ENCODE results near the gene SOD3. TPM values are rescaled to one million over a fixed set of nuclear protein-coding genes. Genes with fewer than 3 reads are reported as not detected.

SOD3 gene
- total and polyA plus RNA-seq, 2 of the 8 experiments (the other 6 are each of a cell fraction or from before 2014, with no cell fraction given) = 4.9 TPM

GRCh38 chr4:24843096-24843495, 47.7 kb downstream of the SOD3 start:
- ChIA-PET POLR2A (ENCODE audit: partially characterized antibody) (interaction anchor here (0.6 kb wide), 1 partner anchor 212 kb away, joined by 3 read pairs; no protein-coding TSS in a partner anchor), CTCF (ENCODE audit: partially characterized antibody) (interaction anchor here (1.0 to 1.2 kb wide), 2 partner anchors 72 to 82 kb away, joined by 3 to 4 read pairs; no protein-coding TSS in a partner anchor)
- Histone ChIP-seq H3K14ac (ENCODE audit: insufficient read length) (no peak overlapping the region), H3K4me1 (replicated peaks in 1 of 4; ENCODE audit: control insufficient read depth in 3 of 4, insufficient read depth in 4 of 4, low read length in 3 of 4) (0 out of 7 replicates have a peak, but pooled peaks cover 0 to 5% (median under 1%) of the 10 kb centered on the region in 4 experiments), H3K56ac (replicated peaks; ENCODE audit: insufficient read length, low read depth, low read length) (no peak overlapping the region), H2BK20ac (ENCODE audit: low read length) (no peak overlapping the region), H3K4me3 (ENCODE audit: extremely low read depth in 1 of 4, insufficient read depth in 2 of 4, low read depth in 3 of 4, low read length in 4 of 4) (no peak overlapping the region), H3K9me3 (ENCODE audit: insufficient read depth in 2 of 2, low read depth in 1 of 2, low read length in 1 of 2) (no peaks in the 10 kb centered on the region), H3K23ac (ENCODE audit: insufficient read length) (no peak overlapping the region), H3K36me3 (ENCODE audit: control insufficient read depth in 2 of 4, insufficient read depth in 4 of 4, low read length in 3 of 4) (no peaks in the 10 kb centered on the region), H3K23me2 (ENCODE audit: low read depth, low read length) (no peaks in the 10 kb centered on the region), H4K8ac (ENCODE audit: extremely low read depth, insufficient read depth, low read length) (no peak overlapping the region), H2BK15ac (ENCODE audit: low read length) (no peak overlapping the region), H2AK5ac (ENCODE audit: low read depth, low read length) (no peak overlapping the region), H2AFZ (ENCODE audit: low read length) (no peak overlapping the region), H2BK5ac (ENCODE audit: low read depth, low read length) (no peak overlapping the region), H3K18ac (ENCODE audit: extremely low read depth, low read length) (no peak overlapping the region), H2BK12ac (ENCODE audit: low read depth, low read length) (no peak overlapping the region), H3K27ac (ENCODE audit: low read depth, low read length) (no peak overlapping the region), H3K4me2 (ENCODE audit: insufficient read depth in 1 of 2, low read depth in 2 of 2, low read length in 2 of 2) (no peak overlapping the region), H2BK120ac (replicated peaks; ENCODE audit: low read depth, low read length) (no peak overlapping the region), H4K91ac (replicated peaks; ENCODE audit: insufficient read length, low read length) (no peak overlapping the region), H3K79me2 (ENCODE audit: control insufficient read depth in 1 of 2, insufficient read depth in 2 of 2, low read length in 2 of 2) (no peaks in the 10 kb centered on the region), H3K27me3 (replicated peaks in 1 of 4; ENCODE audit: control insufficient read depth in 3 of 4, extremely low read depth in 1 of 4, insufficient read depth in 3 of 4, low read length in 3 of 4) (no peaks in the 10 kb centered on the region), H3K9ac (replicated peaks in 1 of 4; ENCODE audit: extremely low read depth in 1 of 4, low read depth in 3 of 4, low read length in 3 of 4) (no peak overlapping the region), H4K20me1 (replicated peaks in 1 of 2; ENCODE audit: control insufficient read depth in 1 of 2, insufficient read depth in 2 of 2, low read length in 2 of 2) (no peaks in the 10 kb centered on the region), H4K5ac (ENCODE audit: insufficient read length, low read depth, low read length) (no peak overlapping the region), H3K79me1 (ENCODE audit: low read depth, low read length) (no peaks in the 10 kb centered on the region), H3K4ac (replicated peaks; ENCODE audit: insufficient read length, low read depth, low read length) (no peak overlapping the region)
- DNase-seq (ENCODE audit: low read depth in 1 of 2, low spot score in 2 of 2) (no peak), FAIRE-seq (no peak)
- 92% methylated on average over 3 of the region's 3 CpGs; no CpG with 5 or more reads in 1 of the 2 experiments for WGBS, 2 experiments (ENCODE audit: extremely low coverage in 1 of 2, insufficient coverage in 1 of 2, insufficient read length in 1 of 2, insufficient replicate concordance in 2 of 2, low coverage in 1 of 2, low lambda C conversion rate in 2 of 2, missing lambda C conversion rate in 1 of 2)
- no peak for TF ChIP-seq MAX (IDR thresholded peaks at IDR 0.05)
- TF ChIP-seq CBX8 (IDR thresholded peaks at IDR 0.05; ENCODE audit: borderline replicate concordance, low read depth, low read length) = no peak
- no peak for TF ChIP-seq NRF1 (IDR thresholded peaks at IDR 0.05; ENCODE audit: low read depth, low read length)
- no peak for TF ChIP-seq JUND (IDR thresholded peaks at IDR 0.05; ENCODE audit: low read length)
- TF ChIP-seq POLR2A (IDR thresholded peaks at IDR 0.05; ENCODE audit: control extremely low read depth in 1 of 2, low read depth in 2 of 2, low read length in 2 of 2) = no peak
